ENCODE results near the gene ST3GAL4. TPM values are rescaled to one million over a fixed set of nuclear protein-coding genes. Genes with fewer than 3 reads are reported as not detected.

ST3GAL4 gene
- total RNA-seq, 1 experiment from 2014 or later: 46.2 TPM

GRCh38 chr11:126446581-126446980 lies 91.1 kb downstream of the ST3GAL4 start:
- peaks cover 4% of the 10 kb centered on the region; the same call in 1 of the 2 replicates for H3K9me3 ChIP-seq (ENCODE audit: insufficient read depth, low read depth)
- TF ChIP-seq EZH2 (IDR thresholded peaks at IDR 0.05; ENCODE audit: low read depth) (no peak), CTCF (conservative IDR thresholded peaks at IDR 0.05) (no peak)
- ChIA-PET CTCF (interaction anchor here (0.8 kb wide), 1 partner anchor 148 kb away, joined by 8 read pairs; no protein-coding TSS in a partner anchor), POLR2A (ENCODE audit: unreplicated experiment) (no interaction called here)
- no peaks in the 10 kb centered on the region for H3K36me3 ChIP-seq (ENCODE audit: low read depth)
- H3K4me3 ChIP-seq: no peak overlapping the region
- no peak for DNase-seq
- no peaks in the 10 kb centered on the region for H3K9me2 ChIP-seq (ENCODE audit: insufficient read depth)
- intact Hi-C loops (cut with micrococcal nuclease; ENCODE audit: unreplicated experiment): loop anchor here (10.0 kb wide), 3 partner anchors 268 to 1048 kb away; no protein-coding TSS in a partner anchor
- H3F3A ChIP-seq (ENCODE audit: insufficient read depth, low read depth): peaks cover 19% of the 10 kb centered on the region
- no peaks in the 10 kb centered on the region for H3K4me1 ChIP-seq (replicated peaks; ENCODE audit: insufficient read depth)
- H3K79me2 ChIP-seq (ENCODE audit: low read depth): no peaks in the 10 kb centered on the region
- H3K27me3 ChIP-seq (ENCODE audit: insufficient read depth, low read depth): no peaks in the 10 kb centered on the region
- no TSS peak for BruUV-seq (replicated peaks)
- no peak overlapping the region for H2AFZ ChIP-seq
- H3K27ac ChIP-seq: no peak overlapping the region
- no peaks in the 10 kb centered on the region for H4K20me1 ChIP-seq (ENCODE audit: insufficient read depth)
- H3K4me2 ChIP-seq: no peak overlapping the region

- no peak for DNase-seq
- Histone ChIP-seq H3K9me3 (ENCODE audit: insufficient read depth, low read depth) (peaks cover 4% of the 10 kb centered on the region; the same call in 1 of the 2 replicates), H4K20me1 (ENCODE audit: insufficient read depth) (no peaks in the 10 kb centered on the region), H3F3A (ENCODE audit: insufficient read depth, low read depth) (peaks cover 20% of the 10 kb centered on the region), H3K27me3 (ENCODE audit: insufficient read depth, low read depth) (no peaks in the 10 kb centered on the region), H3K4me2 (no peak overlapping the region), H3K79me2 (ENCODE audit: low read depth) (no peaks in the 10 kb centered on the region), H3K4me1 (replicated peaks; ENCODE audit: insufficient read depth) (no peaks in the 10 kb centered on the region), H2AFZ (no peak overlapping the region), H3K9me2 (ENCODE audit: insufficient read depth) (no peaks in the 10 kb centered on the region), H3K4me3 (no peak overlapping the region), H3K27ac (no peak overlapping the region), H3K36me3 (ENCODE audit: low read depth) (no peaks in the 10 kb centered on the region)
- TF ChIP-seq EZH2 (IDR thresholded peaks at IDR 0.05; ENCODE audit: low read depth) (no peak), CTCF (conservative IDR thresholded peaks at IDR 0.05) (no peak)
- CTCF ChIA-PET: no interaction called here
- no TSS peak for BruUV-seq (replicated peaks)
- POLR2A ChIA-PET (ENCODE audit: unreplicated experiment): no interaction called here
- intact Hi-C loops (cut with micrococcal nuclease; ENCODE audit: unreplicated experiment): no loop called here
Observed at GRCh38 chr11:126450198-126450597, 94.7 kb downstream of the ST3GAL4 start.

DNA sequence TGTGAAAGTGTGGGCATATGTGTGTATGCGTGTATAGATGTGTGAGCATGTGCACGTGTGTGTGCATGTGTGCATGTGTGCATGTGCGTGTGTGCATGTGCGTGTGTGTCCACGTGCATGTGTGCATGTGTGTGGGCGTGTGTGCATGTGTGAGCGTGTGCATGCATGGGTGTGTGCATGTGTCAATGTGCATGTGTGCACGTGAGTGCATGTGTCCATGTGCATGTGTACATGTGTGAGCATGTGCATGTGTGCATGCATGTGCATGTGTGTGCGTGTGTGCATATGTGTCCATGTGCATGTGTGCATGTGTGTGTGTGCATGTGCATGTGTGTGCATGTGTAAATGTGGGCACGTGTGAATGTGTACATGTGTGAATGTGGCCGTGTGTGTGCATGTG lies 95.3 kb downstream of the ST3GAL4 start:
- intact Hi-C loops (cut with micrococcal nuclease; ENCODE audit: unreplicated experiment): no loop called here
- POLR2A ChIA-PET (ENCODE audit: unreplicated experiment): no interaction called here
- H3K9me3 ChIP-seq (ENCODE audit: insufficient read depth, low read depth): peaks cover 4% of the 10 kb centered on the region; the same call in 1 of the 2 replicates
- no peaks in the 10 kb centered on the region for H3K27me3 ChIP-seq (ENCODE audit: insufficient read depth, low read depth)
- BruUV-seq (replicated peaks): no TSS peak
- H3K4me1 ChIP-seq (replicated peaks; ENCODE audit: insufficient read depth): no peaks in the 10 kb centered on the region
- no peak overlapping the region for H3K27ac ChIP-seq
- no peak for DNase-seq
- H3K9me2 ChIP-seq (ENCODE audit: insufficient read depth): no peaks in the 10 kb centered on the region
- H3K4me2 ChIP-seq: no peak overlapping the region
- no peak overlapping the region for H2AFZ ChIP-seq
- no peaks in the 10 kb centered on the region for H4K20me1 ChIP-seq (ENCODE audit: insufficient read depth)
- H3K36me3 ChIP-seq (ENCODE audit: low read depth): no peaks in the 10 kb centered on the region
- no peak overlapping the region for H3K4me3 ChIP-seq
- H3F3A ChIP-seq (ENCODE audit: insufficient read depth, low read depth): peaks cover 20% of the 10 kb centered on the region
- TF ChIP-seq CTCF (conservative IDR thresholded peaks at IDR 0.05) (no peak), EZH2 (IDR thresholded peaks at IDR 0.05; ENCODE audit: low read depth) (no peak)
- no peaks in the 10 kb centered on the region for H3K79me2 ChIP-seq (ENCODE audit: low read depth)
- CTCF ChIA-PET: no interaction called here

Measured in PC-9 (cell line).